Measurements from ENCODE around the gene PROKR1. TPM values are rescaled to one million over a fixed set of nuclear protein-coding genes. Genes with fewer than 3 reads are reported as not detected.
"Not testable (repeated sequence)": the region's sequence is repeated elsewhere in the genome, so short reads cannot be mapped to it uniquely, and the experiment has no call there.

The PROKR1 gene
- polyA plus RNA-seq, 1 donor: 2.1 TPM

- no peak for DNase-seq
Observed at GRCh38 chr2:68659081-68659480, 15.7 kb downstream of the PROKR1 start.

GRCh38 chr2:68660658-68661057 lies 17.3 kb downstream of the PROKR1 start:
- DNase-seq: no peak

- DNase-seq: no peak
Observed at GRCh38 chr2:68662466-68662865, 19.1 kb downstream of the PROKR1 start.

- no peak for DNase-seq
Observed at GRCh38 chr2:68663371-68664156, 20.2 kb downstream of the PROKR1 start.

- no peak for DNase-seq
Observed at GRCh38 chr2:68667371-68667770, 24.0 kb downstream of the PROKR1 start.

GRCh38 chr2:68669651-68670050 lies 26.3 kb downstream of the PROKR1 start:
- DNase-seq: no peak

- DNase-seq: no peak
Observed at GRCh38 chr2:68671961-68672360, 28.6 kb downstream of the PROKR1 start.

GRCh38 chr2:68673631-68674030 lies 30.3 kb downstream of the PROKR1 start:
- no peak for DNase-seq

GRCh38 chr2:68675470-68675869 lies 32.1 kb downstream of the PROKR1 start:
- no peak for DNase-seq

GRCh38 chr2:68677837-68678236 lies 34.5 kb downstream of the PROKR1 start:
- not testable (repeated sequence) for DNase-seq

- not testable (repeated sequence) for DNase-seq
Observed at GRCh38 chr2:68679166-68679916, 36.0 kb downstream of the PROKR1 start.

GRCh38 chr2:68679917-68680267 lies 36.5 kb downstream of the PROKR1 start:
- DNase-seq: not testable (repeated sequence)

- no peak for DNase-seq
Observed at GRCh38 chr2:68684197-68684596, 40.8 kb downstream of the PROKR1 start.

GRCh38 chr2:68686178-68686577 lies 42.8 kb downstream of the PROKR1 start:
- DNase-seq: no peak

- DNase-seq: no peak
Observed at GRCh38 chr2:68687018-68687417, 43.6 kb downstream of the PROKR1 start.

- no peak for DNase-seq
Observed at GRCh38 chr2:68689553-68690537, 46.5 kb downstream of the PROKR1 start.

GRCh38 chr2:68690851-68691250 lies 47.5 kb downstream of the PROKR1 start:
- DNase-seq: no peak

GRCh38 chr2:68692511-68692910 lies 49.1 kb downstream of the PROKR1 start:
- no peak for DNase-seq

- DNase-seq: no peak
Observed at GRCh38 chr2:68693951-68694350, 50.6 kb downstream of the PROKR1 start.

- no peak for DNase-seq
Observed at GRCh38 chr2:68695971-68696370, 52.6 kb downstream of the PROKR1 start.

GRCh38 chr2:68696554-68696953 lies 53.2 kb downstream of the PROKR1 start:
- no peak for DNase-seq

- DNase-seq: no peak
Observed at GRCh38 chr2:68698567-68699377, 55.4 kb downstream of the PROKR1 start.
